ENCODE results near the gene MTHFSD. TPM values are rescaled to one million over a fixed set of nuclear protein-coding genes. Genes with fewer than 3 reads are reported as not detected.

MTHFSD gene
- total and polyA plus RNA-seq, 9 donors, result 9.9 to 15.4 (median 12.3) TPM

DNA sequence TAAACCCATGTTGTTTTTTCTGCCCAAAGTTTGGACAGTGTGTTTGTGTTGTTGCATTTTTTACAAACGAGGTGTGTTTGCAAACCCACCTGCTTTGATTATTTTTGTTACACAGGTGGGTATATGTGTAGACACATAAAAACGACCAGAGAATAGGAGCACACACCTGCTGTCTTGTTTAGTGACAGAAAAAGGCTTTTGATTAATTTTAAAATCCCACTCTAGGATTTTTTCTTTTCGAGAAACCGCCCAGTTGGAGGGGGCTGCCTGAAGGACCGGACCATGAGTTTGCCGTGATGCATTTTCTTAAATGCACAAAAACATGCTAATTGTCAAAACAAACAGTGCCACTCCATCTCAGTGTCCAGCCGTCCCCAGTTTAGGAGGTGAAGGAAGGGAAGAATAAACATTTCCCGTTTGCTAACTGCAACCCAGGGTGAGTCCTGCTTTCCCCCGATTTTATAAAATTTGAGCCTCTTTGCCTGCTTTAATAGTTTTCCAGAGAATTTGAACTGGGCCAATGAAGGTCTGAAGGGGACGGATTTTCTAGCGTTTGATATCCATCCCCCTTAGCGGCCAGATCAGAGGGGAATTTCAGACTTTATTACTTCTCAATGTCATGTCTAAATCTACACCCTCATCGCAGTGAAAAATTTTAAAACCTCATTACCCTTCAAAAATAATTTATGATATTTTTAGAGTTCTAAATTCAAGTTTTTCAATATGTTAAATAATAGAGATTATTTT lies 14.8 kb upstream of the MTHFSD start:
- Histone ChIP-seq H3K27ac (ENCODE audit: low read length) (no peak overlapping the region), H3K4me1 (ENCODE audit: control insufficient read depth, insufficient read depth, low read length) (peaks cover 5% of the 10 kb centered on the region), H3K27me3 (ENCODE audit: control insufficient read depth, insufficient read depth, low read length) (peaks cover 90% of the 10 kb centered on the region), H3K36me3 (ENCODE audit: control insufficient read depth, insufficient read depth, low read length) (no peaks in the 10 kb centered on the region), H3K4me3 (ENCODE audit: low read length) (no peak overlapping the region), H3K9me3 (replicated peaks; ENCODE audit: control insufficient read depth, low read depth, low read length) (no peaks in the 10 kb centered on the region)
- 27% methylated on average over 3 of the region's 13 CpGs for WGBS (ENCODE audit: insufficient coverage)
- DNase-seq, result no peak

- Histone ChIP-seq H3K27ac (ENCODE audit: low read length) (no peak overlapping the region), H3K27me3 (ENCODE audit: control insufficient read depth, insufficient read depth, low read length) (peaks cover 89% of the 10 kb centered on the region), H3K4me3 (ENCODE audit: low read length) (peak overlapping the region; percentile 37), H3K4me1 (ENCODE audit: control insufficient read depth, insufficient read depth, low read length) (peaks cover 7% of the 10 kb centered on the region), H3K36me3 (ENCODE audit: control insufficient read depth, insufficient read depth, low read length) (no peaks in the 10 kb centered on the region), H3K9me3 (replicated peaks; ENCODE audit: control insufficient read depth, low read depth, low read length) (no peaks in the 10 kb centered on the region)
- no peak for DNase-seq
- 2% methylated on average over 27 of the region's 33 CpGs for WGBS (ENCODE audit: insufficient coverage)
Observed at GRCh38 chr16:86568677-86569623, 13.9 kb upstream of the MTHFSD start.

DNA sequence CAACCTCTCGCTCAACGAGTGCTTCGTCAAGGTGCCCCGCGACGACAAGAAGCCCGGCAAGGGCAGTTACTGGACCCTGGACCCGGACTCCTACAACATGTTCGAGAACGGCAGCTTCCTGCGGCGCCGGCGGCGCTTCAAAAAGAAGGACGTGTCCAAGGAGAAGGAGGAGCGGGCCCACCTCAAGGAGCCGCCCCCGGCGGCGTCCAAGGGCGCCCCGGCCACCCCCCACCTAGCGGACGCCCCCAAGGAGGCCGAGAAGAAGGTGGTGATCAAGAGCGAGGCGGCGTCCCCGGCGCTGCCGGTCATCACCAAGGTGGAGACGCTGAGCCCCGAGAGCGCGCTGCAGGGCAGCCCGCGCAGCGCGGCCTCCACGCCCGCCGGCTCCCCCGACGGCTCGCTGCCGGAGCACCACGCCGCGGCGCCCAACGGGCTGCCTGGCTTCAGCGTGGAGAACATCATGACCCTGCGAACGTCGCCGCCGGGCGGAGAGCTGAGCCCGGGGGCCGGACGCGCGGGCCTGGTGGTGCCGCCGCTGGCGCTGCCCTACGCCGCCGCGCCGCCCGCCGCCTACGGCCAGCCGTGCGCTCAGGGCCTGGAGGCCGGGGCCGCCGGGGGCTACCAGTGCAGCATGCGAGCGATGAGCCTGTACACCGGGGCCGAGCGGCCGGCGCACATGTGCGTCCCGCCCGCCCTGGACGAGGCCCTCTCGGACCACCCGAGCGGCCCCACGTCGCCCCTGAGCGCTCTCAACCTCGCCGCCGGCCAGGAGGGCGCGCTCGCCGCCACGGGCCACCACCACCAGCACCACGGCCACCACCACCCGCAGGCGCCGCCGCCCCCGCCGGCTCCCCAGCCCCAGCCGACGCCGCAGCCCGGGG lies 12.9 kb upstream of the MTHFSD start:
- under 1% methylated on average over 116 of the region's 116 CpGs for WGBS (ENCODE audit: insufficient coverage)
- H3K4me1 ChIP-seq (ENCODE audit: control insufficient read depth, insufficient read depth, low read length), result peaks cover 12% of the 10 kb centered on the region
- H3K27me3 ChIP-seq (ENCODE audit: control insufficient read depth, insufficient read depth, low read length), result peaks cover 86% of the 10 kb centered on the region
- DNase-seq, result no peak
- no peak overlapping the region for H3K27ac ChIP-seq (ENCODE audit: low read length)
- H3K9me3 ChIP-seq (replicated peaks; ENCODE audit: control insufficient read depth, low read depth, low read length), result no peaks in the 10 kb centered on the region
- H3K4me3 ChIP-seq (ENCODE audit: low read length), result peak overlapping the region; percentile 34
- H3K36me3 ChIP-seq (ENCODE audit: control insufficient read depth, insufficient read depth, low read length), result no peaks in the 10 kb centered on the region

GRCh38 chr16:86566966-86567700 lies 12.1 kb upstream of the MTHFSD start:
- Histone ChIP-seq H3K4me3 (ENCODE audit: low read length) (peak overlapping the region; percentile 34), H3K36me3 (ENCODE audit: control insufficient read depth, insufficient read depth, low read length) (no peaks in the 10 kb centered on the region), H3K27ac (ENCODE audit: low read length) (no peak overlapping the region), H3K4me1 (ENCODE audit: control insufficient read depth, insufficient read depth, low read length) (peaks cover 12% of the 10 kb centered on the region), H3K9me3 (replicated peaks; ENCODE audit: control insufficient read depth, low read depth, low read length) (no peaks in the 10 kb centered on the region), H3K27me3 (ENCODE audit: control insufficient read depth, insufficient read depth, low read length) (peaks cover 84% of the 10 kb centered on the region)
- under 1% methylated on average over 87 of the region's 88 CpGs for WGBS (ENCODE audit: insufficient coverage)
- no peak for DNase-seq

- H3K27me3 ChIP-seq (ENCODE audit: control insufficient read depth, insufficient read depth, low read length), result peaks cover 81% of the 10 kb centered on the region
- DNase-seq, result peak; percentile 94
- H3K36me3 ChIP-seq (ENCODE audit: control insufficient read depth, insufficient read depth, low read length), result no peaks in the 10 kb centered on the region
- under 1% methylated on average over 26 of the region's 30 CpGs for WGBS (ENCODE audit: insufficient coverage)
- H3K4me3 ChIP-seq (ENCODE audit: low read length), result peak within 1 kb of the TSS; percentile 34
- no peaks in the 10 kb centered on the region for H3K9me3 ChIP-seq (replicated peaks; ENCODE audit: control insufficient read depth, low read depth, low read length)
- peaks cover 12% of the 10 kb centered on the region for H3K4me1 ChIP-seq (ENCODE audit: control insufficient read depth, insufficient read depth, low read length)
- H3K27ac ChIP-seq (ENCODE audit: low read length), result no peak within 1 kb of the TSS
Observed at GRCh38 chr16:86566601-86566965, 11.5 kb upstream of the MTHFSD start, which contains the start of gene FOXC2. Gene FOXC2 (plus strand): TSS chr16:86566829. CDS start chr16:86567336, 507 bp downstream.

GRCh38 chr16:86565644-86566511 lies 10.8 kb upstream of the MTHFSD start:
- no peak overlapping the region for H3K4me3 ChIP-seq (ENCODE audit: low read length)
- no peak overlapping the region for H3K27ac ChIP-seq (ENCODE audit: low read length)
- no peaks in the 10 kb centered on the region for H3K36me3 ChIP-seq (ENCODE audit: control insufficient read depth, insufficient read depth, low read length)
- no peak for DNase-seq
- H3K9me3 ChIP-seq (replicated peaks; ENCODE audit: control insufficient read depth, low read depth, low read length), result no peaks in the 10 kb centered on the region
- H3K4me1 ChIP-seq (ENCODE audit: control insufficient read depth, insufficient read depth, low read length), result peaks cover 12% of the 10 kb centered on the region
- WGBS (ENCODE audit: insufficient coverage), result 8% methylated on average over 36 of the region's 53 CpGs
- H3K27me3 ChIP-seq (ENCODE audit: control insufficient read depth, insufficient read depth, low read length), result peaks cover 80% of the 10 kb centered on the region

DNA sequence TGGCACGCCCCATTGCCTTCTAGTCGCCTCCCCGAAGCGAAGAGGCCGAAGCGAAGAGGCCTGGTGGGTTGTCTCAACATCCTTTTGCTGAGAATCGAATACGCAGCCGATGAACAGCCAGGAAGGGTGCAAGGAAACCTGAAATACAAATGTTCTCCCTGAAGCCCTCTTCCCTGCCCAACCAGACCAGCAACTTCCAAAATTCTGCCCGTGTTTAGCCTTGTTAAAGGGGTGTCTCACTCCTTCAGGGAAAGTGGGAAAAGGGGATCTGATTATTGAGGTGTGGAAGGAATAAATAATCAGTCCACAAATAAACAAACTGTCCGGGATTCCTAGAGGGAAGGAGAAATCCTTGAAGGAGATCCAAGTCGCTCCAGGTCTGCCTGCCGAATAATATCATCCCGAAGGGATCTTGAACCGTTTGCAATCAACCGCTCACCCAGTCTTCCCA lies 10.2 kb upstream of the MTHFSD start:
- peaks cover 12% of the 10 kb centered on the region for H3K4me1 ChIP-seq (ENCODE audit: control insufficient read depth, insufficient read depth, low read length)
- WGBS (ENCODE audit: insufficient coverage), result no CpG with 5 or more reads among the region's 16 CpGs
- no peak for DNase-seq
- no peaks in the 10 kb centered on the region for H3K9me3 ChIP-seq (replicated peaks; ENCODE audit: control insufficient read depth, low read depth, low read length)
- no peak overlapping the region for H3K27ac ChIP-seq (ENCODE audit: low read length)
- peaks cover 76% of the 10 kb centered on the region for H3K27me3 ChIP-seq (ENCODE audit: control insufficient read depth, insufficient read depth, low read length)
- H3K36me3 ChIP-seq (ENCODE audit: control insufficient read depth, insufficient read depth, low read length), result no peaks in the 10 kb centered on the region
- H3K4me3 ChIP-seq (ENCODE audit: low read length), result no peak overlapping the region

DNA sequence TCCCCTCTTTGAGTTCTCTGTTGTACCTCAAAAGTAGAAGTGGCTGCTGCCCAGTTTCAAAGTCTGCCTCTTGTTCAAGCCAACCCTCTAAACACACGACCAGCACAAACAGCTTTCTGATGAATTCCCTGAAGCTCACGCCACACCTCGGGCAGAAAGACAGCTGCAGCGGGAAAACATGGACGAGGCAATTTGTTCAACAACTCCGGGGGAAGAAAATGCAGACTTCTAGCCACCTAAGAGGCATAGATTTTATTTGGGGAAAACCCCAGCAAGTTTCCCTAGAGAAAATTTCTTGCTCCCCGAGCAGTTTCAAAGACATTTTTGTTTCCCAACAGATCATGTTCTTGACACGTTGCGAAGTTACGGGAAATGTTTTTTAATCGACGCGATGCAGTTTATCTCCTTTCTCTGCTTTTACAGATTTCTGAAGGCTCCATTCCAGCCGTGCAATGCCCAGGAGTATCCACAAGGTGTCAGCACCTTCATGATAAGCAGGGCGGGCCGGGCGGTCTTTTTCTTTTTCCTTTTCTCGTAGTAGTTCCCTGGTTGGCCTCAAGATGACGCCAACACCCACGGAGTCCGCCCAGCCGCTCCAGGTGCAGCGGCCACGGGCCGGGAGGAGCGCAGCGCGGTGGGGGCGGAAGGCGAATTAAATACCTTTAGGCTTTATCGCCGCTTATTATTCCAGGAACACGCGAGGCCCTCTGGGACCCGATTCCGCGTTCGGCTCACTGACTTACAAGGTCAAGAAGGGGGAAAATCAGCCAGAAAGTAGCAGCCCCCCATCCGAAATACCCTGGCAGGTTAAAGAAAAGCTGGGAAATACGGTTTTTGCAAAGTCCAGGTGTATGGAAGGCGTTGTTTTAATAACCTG lies 8.7 kb upstream of the MTHFSD start:
- H3K27me3 ChIP-seq (ENCODE audit: control insufficient read depth, insufficient read depth, low read length), result peaks cover 69% of the 10 kb centered on the region
- no peaks in the 10 kb centered on the region for H3K9me3 ChIP-seq (replicated peaks; ENCODE audit: control insufficient read depth, low read depth, low read length)
- no peaks in the 10 kb centered on the region for H3K36me3 ChIP-seq (ENCODE audit: control insufficient read depth, insufficient read depth, low read length)
- H3K4me3 ChIP-seq (ENCODE audit: low read length), result no peak overlapping the region
- peak; percentile 94 for DNase-seq
- under 1% methylated on average over 33 of the region's 41 CpGs for WGBS (ENCODE audit: insufficient coverage)
- peaks cover 12% of the 10 kb centered on the region for H3K4me1 ChIP-seq (ENCODE audit: control insufficient read depth, insufficient read depth, low read length)
- no peak overlapping the region for H3K27ac ChIP-seq (ENCODE audit: low read length)

All from muscle of leg (tissue), 11 donors.